Anterior cingulate cortex (tissue), 58 donors: ENCODE data around the gene PHLPP1.
"Not testable (repeated sequence)": the region's sequence is repeated elsewhere in the genome, so short reads cannot be mapped to it uniquely, and the experiment has no call there.

ENCODE experiments used
- DNase-seq, 58 donors: peaks; one replicate each; lab custom pipeline; 2025; lab: John Stamatoyannopoulos, UW

PHLPP1 gene

GRCh38 chr18:62799977-62800376 lies 84.6 kb downstream of the PHLPP1 start:
- no peak for DNase-seq

DNA sequence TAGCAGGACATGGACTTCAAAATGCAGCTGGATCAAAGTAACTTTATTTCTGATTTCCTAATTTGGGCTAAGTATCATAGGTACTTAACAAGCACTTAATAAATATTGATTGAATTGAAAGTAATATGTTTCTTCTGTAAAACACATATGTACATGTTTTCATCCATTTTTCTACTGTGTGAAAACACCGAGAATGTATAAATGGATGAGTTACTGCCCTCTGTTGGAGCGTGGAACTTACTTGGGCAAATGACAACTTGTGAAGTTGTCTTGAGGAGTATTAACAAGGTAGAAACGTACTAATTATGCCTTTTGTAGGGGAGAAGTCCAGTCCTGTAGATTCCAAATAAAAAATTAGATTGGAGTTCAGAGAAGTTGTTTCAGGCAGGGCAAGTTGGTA lies 87.2 kb downstream of the PHLPP1 start:
- no peak for DNase-seq

GRCh38 chr18:62807396-62807795 lies 92.1 kb downstream of the PHLPP1 start:
- no peak for DNase-seq

DNA sequence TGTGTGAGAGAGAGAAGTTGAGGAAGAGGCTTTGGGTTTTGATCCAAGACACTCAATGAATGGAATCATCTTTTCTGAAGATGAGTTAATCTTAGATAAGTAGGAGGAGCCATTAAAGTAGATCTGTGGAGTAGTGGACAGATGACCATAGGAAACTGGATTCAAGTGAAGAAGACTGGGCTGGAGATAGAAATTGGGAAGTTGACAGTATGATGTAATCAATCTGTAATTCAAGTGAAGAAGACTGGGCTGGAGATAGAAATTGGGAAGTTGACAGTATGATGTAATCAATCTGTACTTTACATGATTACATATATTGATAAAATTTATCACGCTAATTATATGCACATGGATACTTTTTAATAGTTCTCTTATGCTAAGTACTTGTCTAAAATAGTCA lies 92.8 kb downstream of the PHLPP1 start:
- DNase-seq, result no peak

DNA sequence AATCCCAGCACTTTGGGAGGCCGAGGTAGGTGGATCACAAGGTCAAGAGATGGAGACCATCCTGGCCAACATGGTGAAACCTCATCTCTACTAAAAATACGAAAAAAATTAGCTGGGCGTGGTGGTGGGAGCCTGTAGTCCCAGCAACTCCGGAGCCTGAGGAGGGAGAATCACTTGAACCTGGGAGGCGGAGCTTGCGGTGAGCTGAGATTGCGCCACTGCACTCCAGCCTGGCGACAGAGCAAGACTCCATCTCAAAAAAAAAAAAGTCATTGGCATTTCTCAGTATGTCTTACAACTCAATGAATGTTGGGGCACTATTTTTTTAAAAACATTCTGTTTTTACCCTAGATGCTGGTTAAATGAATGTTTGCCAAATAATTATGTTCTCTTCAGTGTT lies 94.1 kb downstream of the PHLPP1 start:
- DNase-seq, result not testable (repeated sequence)

DNA sequence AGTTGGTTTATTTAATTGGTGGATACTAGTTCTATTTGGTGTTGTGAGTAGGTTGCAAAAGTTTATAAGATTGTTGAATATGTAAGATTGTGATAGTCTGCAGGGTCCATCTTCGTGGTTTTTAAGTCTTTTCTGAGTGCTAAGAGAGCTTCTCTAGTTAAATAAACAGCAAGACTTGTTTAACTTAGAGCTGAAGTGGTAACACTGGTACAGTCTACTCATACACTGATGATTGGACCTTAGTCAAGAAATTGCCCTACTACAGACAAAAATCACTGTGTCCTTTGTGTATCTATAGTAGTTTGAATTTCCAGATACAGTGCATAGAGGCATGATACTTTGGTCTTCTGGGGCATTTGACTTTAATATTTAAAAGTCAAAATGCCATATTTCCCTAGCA lies 94.6 kb downstream of the PHLPP1 start:
- no peak for DNase-seq

- DNase-seq, result no peak
These were observed 95.3 kb downstream of the PHLPP1 start for GRCh38 chr18:62810682-62811081.

GRCh38 chr18:62811674-62812073 lies 96.3 kb downstream of the PHLPP1 start:
- no peak for DNase-seq

- no peak for DNase-seq
These were observed 96.9 kb downstream of the PHLPP1 start for GRCh38 chr18:62812242-62812641.

GRCh38 chr18:62812876-62813275 lies 97.5 kb downstream of the PHLPP1 start:
- no peak for DNase-seq

GRCh38 chr18:62814132-62814759 lies 98.9 kb downstream of the PHLPP1 start:
- no peak for DNase-seq

DNA sequence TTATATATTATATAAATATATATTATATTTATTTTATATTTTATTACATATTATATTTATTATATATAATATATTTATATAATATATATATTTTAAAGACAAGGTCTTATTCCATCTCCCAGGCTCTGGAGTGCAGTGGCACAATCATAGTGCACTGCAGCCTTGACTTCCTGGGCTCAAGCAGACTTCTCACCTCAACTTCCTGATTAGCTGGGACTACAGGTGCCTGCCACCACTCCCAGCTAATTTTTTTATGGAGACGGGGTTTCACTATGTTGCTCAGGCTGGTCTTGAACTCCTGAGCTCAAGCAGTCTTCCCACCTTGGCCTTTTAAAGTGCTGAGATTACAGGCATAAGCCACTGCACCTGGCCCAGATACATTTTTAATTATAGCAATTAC lies 110.0 kb downstream of the PHLPP1 start:
- DNase-seq, result no peak

DNA sequence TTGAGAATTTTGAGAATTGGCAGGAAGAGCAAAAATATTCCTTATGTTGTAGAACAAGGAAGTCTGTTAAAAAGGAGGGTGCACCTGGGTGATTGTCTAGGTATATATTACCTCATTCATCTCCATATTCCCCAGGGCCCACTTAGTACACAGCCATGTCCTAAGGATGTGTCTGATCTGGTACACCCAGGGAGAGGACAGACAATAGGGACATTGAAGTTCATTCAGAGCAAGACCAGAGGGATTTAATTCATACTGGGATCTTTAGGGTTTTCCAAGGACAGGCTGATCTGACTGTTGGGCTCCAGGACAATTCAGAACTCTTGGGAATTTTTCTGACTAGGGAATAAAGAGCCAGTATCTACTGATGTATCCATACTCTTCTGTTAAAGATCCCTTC lies 112.1 kb downstream of the PHLPP1 start:
- no peak for DNase-seq

DNA sequence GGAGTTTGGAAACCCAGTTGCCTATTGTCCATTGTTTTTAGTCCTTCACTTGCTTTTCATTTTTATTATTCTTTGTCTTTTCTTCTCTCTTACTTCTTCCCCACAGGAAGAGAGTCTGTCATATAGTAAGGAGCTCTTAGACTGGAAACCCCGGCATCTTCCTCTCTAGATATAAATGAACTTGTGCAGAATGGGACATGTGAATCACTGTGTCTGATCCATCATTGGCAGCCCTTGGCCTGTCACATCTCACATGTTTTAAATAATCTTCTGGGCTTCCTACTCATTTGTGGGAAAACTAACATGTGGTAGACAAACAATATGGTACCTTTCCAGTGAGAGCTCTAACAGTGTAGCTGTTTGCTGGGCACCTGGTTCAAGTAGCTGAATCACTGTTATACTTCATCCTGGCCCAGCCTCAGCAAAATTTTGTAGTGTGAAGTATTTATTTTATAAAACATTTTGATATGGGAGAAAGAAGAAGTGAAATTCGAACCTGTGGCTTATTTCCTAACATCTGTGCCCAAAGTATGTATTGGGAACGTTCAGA lies 112.8 kb downstream of the PHLPP1 start:
- no peak for DNase-seq

DNA sequence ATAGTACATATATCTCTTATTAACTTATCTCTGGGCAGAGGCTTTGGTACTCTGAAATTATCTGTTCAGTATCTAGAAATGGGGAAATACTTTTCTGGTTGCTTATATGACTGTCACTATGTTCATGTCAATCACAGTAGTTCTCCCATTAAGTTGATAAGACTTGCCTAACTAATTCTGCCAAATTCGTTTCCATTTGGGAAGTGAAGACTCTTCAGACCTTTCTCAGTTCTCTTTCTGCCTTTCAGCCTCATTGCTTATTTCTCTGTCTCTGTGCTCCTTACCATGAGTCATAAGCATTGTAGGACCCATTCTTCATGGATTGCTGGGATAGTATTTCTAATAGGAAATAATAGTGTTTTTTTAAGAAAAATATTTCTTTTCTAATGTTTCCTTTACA lies 113.5 kb downstream of the PHLPP1 start:
- no peak for DNase-seq

DNA sequence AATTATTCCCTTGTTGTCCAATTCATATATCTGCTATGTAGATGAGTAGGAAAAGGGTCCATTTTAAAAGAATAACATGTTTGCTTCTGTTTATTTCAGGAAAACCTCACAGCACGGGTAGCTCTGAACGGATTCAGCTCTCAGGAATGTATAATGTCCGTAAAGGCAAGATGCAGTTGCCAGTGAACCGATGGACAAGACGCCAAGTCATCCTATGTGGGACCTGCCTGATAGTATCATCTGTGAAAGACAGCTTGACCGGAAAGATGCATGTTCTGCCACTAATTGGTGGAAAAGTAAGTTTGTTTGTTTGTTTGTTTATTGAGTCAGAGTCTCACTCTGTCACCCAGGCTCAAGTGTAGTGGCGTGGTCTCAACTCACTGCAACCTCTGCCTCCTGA lies 114.6 kb downstream of the PHLPP1 start:
- DNase-seq, result no peak

DNA sequence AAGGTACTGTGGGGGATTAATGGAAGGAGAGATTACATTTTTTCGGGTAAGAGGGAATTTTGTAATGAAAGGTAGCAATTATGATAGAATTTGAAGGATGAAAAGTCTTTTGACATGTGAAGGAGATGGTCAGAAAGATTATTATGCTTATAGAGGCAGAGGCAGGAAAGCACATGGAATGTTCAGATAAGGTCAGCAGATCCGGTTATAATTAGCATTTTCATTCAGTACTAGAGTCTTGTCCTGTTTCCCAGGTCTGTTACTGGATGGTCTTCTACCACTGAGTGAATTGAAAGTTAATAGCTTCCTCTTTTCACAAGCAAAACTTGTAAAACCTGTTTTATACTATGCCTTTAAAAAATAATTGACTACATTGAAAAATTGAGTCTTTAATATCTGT lies 116.9 kb downstream of the PHLPP1 start:
- no peak for DNase-seq

DNA sequence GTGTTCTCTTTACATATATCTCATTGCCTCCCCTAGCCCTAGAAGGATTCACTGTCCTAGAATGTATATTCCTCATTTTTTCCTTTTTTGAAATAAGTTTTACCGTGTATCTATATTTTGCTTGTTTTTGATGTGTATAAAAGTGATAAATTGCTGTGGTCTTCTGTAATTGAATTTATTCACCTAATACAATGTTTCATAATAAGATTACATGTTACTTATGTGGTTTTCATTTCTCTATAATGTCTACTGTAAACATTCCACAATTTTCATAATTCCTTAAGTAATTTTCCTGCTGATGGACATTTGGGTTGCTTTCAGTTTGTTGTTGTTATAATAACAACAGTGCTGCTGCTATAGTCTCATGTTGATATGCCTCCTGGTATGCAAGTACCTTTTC lies 118.2 kb downstream of the PHLPP1 start:
- no peak for DNase-seq

- DNase-seq, result no peak
These were observed 119.4 kb downstream of the PHLPP1 start for GRCh38 chr18:62834715-62835114.

- DNase-seq, result no peak
These were observed 121.7 kb downstream of the PHLPP1 start for GRCh38 chr18:62837011-62837410.

DNA sequence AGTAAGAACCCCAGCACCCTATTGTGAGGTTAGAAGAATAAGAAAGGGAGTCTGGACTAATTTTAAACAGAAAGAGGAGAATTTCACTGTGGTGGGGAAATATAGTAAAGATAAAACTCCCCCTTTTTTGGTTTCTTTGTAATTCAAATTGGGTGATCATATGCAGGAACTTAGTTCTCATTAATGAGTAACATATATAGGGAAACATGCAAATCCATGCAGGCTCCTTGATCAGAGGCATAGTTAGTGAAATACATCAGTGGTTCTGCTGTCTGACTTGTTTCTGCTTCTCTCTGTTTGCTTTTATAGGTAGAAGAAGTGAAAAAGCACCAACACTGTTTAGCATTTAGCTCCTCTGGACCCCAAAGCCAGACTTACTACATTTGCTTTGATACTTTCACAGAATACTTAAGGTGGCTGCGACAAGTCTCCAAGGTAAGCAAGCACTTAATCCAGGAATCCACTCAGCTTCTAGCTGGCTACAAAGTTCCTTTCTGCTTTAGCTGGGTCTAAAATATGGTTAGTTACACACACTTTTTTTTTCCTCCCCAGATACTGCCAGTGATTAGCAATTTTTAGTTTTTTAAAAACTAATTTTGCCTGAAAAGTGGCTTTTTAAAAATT lies 123.2 kb downstream of the PHLPP1 start:
- DNase-seq, result no peak
